Smooth muscle cell (in vitro differentiated cells): ENCODE results near the gene F12. TPM values are rescaled to one million over a fixed set of nuclear protein-coding genes. Genes with fewer than 3 reads are reported as not detected.
"Not testable (repeated sequence)": the region's sequence is repeated elsewhere in the genome, so short reads cannot be mapped to it uniquely, and the experiment has no call there.

Experiments used
- DNase-seq: peaks from one replicate; lab custom pipeline; 2025; ENCODE audit not compliant: unreplicated experiment; lab: John Stamatoyannopoulos, UW
- H2AFZ ChIP-seq: fragments of 200-600 bp; sonication (generic); 2 replicates; pipeline ENCODE4 v1.6.0; 2016; ENCODE audit warnings: antibody characterized with exemption, low read depth, mild to moderate bottlenecking
- H3F3A ChIP-seq: fragments of 200-600 bp; sonication (generic); 2 replicates; pipeline ENCODE4 v1.6.0; 2017; ENCODE audit warnings: antibody characterized with exemption, low read depth
- H3K27ac ChIP-seq: fragments of 200-600 bp; sonication (generic); 2 replicates; pipeline ENCODE4 v1.5.1; 2016; ENCODE audit warnings: low read depth, mild to moderate bottlenecking
- H3K27me3 ChIP-seq: fragments of 200-600 bp; sonication (generic); 2 replicates; pipeline ENCODE4 v1.6.1; 2016; ENCODE audit warnings: low read depth, mild to moderate bottlenecking
- H3K36me3 ChIP-seq: fragments of 200-600 bp; sonication (generic); 2 replicates; pipeline ENCODE4 v1.5.1; 2016; ENCODE audit warnings: low read depth
- H3K4me1 ChIP-seq: fragments of 200-600 bp; sonication (generic); 2 replicates; pipeline ENCODE4 v1.5.1; 2016; ENCODE audit warnings: low read depth
- H3K4me2 ChIP-seq: fragments of 200-600 bp; sonication (generic); 2 replicates; pipeline ENCODE4 v1.6.0; 2016; ENCODE audit warnings: mild to moderate bottlenecking
- H3K4me3 ChIP-seq: fragments of 200-600 bp; sonication (generic); 2 replicates; pipeline ENCODE4 v1.5.1; 2016; ENCODE audit warnings: mild to moderate bottlenecking
- H3K79me2 ChIP-seq: fragments of 200-600 bp; sonication (generic); 2 replicates; pipeline ENCODE4 v1.6.0; 2016; ENCODE audit warnings: low read depth, mild to moderate bottlenecking
- H3K9ac ChIP-seq: fragments of 200-600 bp; sonication (generic); 2 replicates; pipeline ENCODE4 v1.6.0; 2016; ENCODE audit warnings: low read depth
- H3K9me3 ChIP-seq: fragments of 200-600 bp; sonication (generic); replicated peaks from 2 replicates; pipeline ENCODE4 v1.5.1; 2016; ENCODE audit warnings: low read depth
- H4K20me1 ChIP-seq: fragments of 200-600 bp; sonication (generic); 2 replicates; pipeline ENCODE4 v1.6.0; 2016; ENCODE audit warnings: low read depth
- WGBS: methylation state at CpG from one replicate; pipeline ENCODE4 v1.1.7; 2016; ENCODE audit warnings: low lambda C conversion rate; 5-methylcytosine and 5-hydroxymethylcytosine counted together
- polyA plus RNA-seq: library from polyadenylated mRNA; unstranded; fragments of >200 nt; fragmentation: Nextera tagmentation; extraction: Ambion mirVana; gene quantifications from 2 replicates; pipeline ENCODE4 v1.2.1, GENCODE V29; 2016
- total RNA-seq: library from RNA; depleted of rRNA; stranded (reverse); fragments of >200 nt; gene quantifications from 2 replicates; pipeline ENCODE4 v1.2.3, GENCODE V29; 2014
- TF ChIP-seq, protein P1 (sequence below): fragments of 200-600 bp; sonication (generic); IDR thresholded peaks from 2 replicates; pipeline ENCODE4 v1.5.1; 2017; ENCODE audit warnings: borderline replicate concordance, mild to moderate bottlenecking, antibody characterized with exemption; ENCODE audit not compliant: insufficient read depth, poor library complexity, severe bottlenecking

The F12 gene
- total and polyA plus RNA-seq, 2 experiments from 2014 or later: 3.6 to 15.0 TPM

DNA sequence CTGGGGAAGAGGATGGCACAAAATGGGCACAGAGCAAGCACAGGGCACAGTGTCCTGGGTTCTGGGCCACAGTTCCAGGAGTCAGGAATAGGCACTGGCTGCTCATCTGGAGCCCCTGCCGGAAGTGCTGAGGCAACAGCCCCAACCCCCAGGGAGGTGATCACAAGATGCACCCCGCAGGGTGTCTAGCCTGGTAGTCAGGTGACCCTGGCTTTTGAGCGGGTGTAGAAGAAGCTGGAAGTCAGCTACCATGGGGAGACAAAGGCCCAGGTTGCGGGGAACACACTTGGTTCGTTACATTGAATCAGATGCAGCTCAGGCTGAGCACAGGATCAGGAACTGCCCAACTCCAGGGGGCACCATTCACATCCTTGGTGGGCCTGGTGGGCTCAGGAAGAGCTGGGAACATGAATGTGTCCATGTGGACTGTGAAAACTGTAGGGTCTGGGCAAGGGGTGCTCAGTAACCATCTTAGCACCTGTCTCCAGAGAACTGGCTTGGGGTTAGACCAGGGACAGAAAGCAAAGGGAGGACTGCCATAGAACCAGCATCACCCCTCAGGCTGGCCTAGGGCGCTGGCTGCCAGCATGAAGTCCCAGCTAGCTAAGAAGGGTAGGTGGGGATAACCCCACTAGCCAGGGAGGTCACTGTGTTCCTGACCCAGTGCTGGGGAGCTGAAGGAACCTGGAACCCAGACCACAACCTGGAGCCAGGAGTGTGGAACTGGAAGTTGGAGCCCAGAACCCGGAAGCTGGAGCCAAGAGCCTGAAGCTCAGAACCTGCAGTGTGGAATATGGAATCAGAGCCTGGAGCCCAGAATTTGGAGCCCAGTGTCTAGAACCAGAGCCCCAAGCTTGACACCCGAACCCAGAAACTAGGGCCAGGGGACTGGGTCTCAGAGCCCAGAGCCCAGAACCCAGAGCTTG, 31.2 kb downstream of the F12 start:
- H3F3A ChIP-seq: no peaks in the 10 kb centered on the region
- no peak overlapping the region for H3K27ac ChIP-seq
- no peak overlapping the region for H3K9ac ChIP-seq
- no peak for DNase-seq
- no peaks in the 10 kb centered on the region for H3K79me2 ChIP-seq
- H2AFZ ChIP-seq: no peak overlapping the region
- no peaks in the 10 kb centered on the region for H3K36me3 ChIP-seq
- no peak overlapping the region for H3K4me3 ChIP-seq
- WGBS: 83% methylated on average over 8 of the region's 8 CpGs
- H3K9me3 ChIP-seq: no peaks in the 10 kb centered on the region
- no peak overlapping the region for H3K4me2 ChIP-seq
- TF ChIP-seq, protein P1, sequence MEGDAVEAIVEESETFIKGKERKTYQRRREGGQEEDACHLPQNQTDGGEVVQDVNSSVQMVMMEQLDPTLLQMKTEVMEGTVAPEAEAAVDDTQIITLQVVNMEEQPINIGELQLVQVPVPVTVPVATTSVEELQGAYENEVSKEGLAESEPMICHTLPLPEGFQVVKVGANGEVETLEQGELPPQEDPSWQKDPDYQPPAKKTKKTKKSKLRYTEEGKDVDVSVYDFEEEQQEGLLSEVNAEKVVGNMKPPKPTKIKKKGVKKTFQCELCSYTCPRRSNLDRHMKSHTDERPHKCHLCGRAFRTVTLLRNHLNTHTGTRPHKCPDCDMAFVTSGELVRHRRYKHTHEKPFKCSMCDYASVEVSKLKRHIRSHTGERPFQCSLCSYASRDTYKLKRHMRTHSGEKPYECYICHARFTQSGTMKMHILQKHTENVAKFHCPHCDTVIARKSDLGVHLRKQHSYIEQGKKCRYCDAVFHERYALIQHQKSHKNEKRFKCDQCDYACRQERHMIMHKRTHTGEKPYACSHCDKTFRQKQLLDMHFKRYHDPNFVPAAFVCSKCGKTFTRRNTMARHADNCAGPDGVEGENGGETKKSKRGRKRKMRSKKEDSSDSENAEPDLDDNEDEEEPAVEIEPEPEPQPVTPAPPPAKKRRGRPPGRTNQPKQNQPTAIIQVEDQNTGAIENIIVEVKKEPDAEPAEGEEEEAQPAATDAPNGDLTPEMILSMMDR: no peak
- H3K27me3 ChIP-seq: no peaks in the 10 kb centered on the region
- no peaks in the 10 kb centered on the region for H3K4me1 ChIP-seq
- no peaks in the 10 kb centered on the region for H4K20me1 ChIP-seq

DNA sequence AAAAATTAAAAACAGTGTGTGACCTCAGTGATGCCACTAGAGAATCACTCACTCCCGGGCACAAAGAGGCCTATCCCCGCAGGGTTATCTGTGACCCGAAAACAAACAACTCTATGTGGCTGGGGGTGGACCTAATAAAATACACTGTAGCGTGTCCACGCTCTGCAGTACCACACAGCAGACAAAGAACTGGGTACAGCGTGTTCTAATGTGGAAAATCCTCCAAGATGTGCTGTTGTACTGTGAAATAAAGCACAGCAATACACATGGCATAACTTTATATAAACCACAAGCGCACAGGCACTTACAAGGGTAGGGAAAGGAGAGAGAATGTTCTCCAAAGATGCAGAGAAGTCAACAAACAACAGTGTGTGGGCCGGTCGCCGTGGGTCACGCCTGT, 33.3 kb downstream of the F12 start:
- Histone ChIP-seq H3K4me2 (no peak overlapping the region), H3K27ac (no peak overlapping the region), H3K79me2 (no peaks in the 10 kb centered on the region), H4K20me1 (no peaks in the 10 kb centered on the region), H3K27me3 (no peaks in the 10 kb centered on the region), H3K36me3 (no peaks in the 10 kb centered on the region), H3K4me3 (no peak overlapping the region), H3K4me1 (no peaks in the 10 kb centered on the region), H3F3A (no peaks in the 10 kb centered on the region), H3K9me3 (no peaks in the 10 kb centered on the region), H2AFZ (no peak overlapping the region), H3K9ac (no peak overlapping the region)
- TF ChIP-seq, protein P1: no peak
- no peak for DNase-seq
- 92% methylated on average over 11 of the region's 11 CpGs for WGBS

DNA sequence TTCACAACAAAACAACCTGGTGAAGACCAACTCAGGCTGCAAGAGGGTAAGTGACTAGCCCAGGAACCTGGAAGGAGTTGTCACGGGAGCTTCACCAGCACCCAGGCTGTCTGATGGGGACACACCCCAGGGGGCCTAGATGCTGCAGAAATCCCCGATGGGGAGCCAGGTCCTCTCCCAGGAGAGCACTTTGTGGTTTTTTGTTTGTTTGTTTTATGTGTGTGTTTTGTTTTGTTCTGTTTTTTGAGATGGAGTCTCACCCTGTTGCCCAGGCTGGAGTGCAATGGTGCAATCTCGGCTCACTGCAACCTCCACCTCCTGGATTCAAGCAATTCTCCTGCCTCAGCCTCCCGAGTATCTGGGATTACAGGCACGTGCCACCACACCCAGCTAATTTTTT, 33.8 kb downstream of the F12 start:
- not testable (repeated sequence) for H2AFZ ChIP-seq, H3K4me3 ChIP-seq, H3K4me1 ChIP-seq, H3K4me2 ChIP-seq, H3K9ac ChIP-seq, H3K9me3 ChIP-seq, H4K20me1 ChIP-seq, H3K27ac ChIP-seq, DNase-seq, H3K36me3 ChIP-seq, H3K27me3 ChIP-seq, H3K79me2 ChIP-seq, H3F3A ChIP-seq
- 82% methylated on average over 5 of the region's 5 CpGs for WGBS

DNA sequence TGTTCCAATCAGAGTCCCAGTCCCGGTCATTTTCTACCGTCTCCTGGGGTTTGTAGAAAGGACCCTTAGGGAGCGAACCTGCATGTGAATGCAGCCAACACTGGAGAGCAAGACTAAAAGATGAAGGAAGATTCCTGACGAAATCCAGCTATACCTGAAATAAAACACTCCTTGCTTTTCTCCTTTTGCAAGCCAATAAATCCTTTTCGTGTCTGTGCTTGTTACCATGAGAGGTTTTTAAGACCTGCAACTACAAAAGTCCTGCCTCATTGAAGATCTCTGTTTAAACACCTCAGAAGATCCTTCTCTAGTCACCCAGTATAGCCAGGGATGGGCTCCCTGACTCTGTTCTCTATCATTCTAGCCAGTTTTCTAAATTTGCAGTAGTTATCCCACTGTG, 35.2 kb downstream of the F12 start:
- WGBS: 76% methylated on average over 5 of the region's 5 CpGs
- Histone ChIP-seq H3F3A (peaks cover 7% of the 10 kb centered on the region), H4K20me1 (no peaks in the 10 kb centered on the region), H3K79me2 (no peaks in the 10 kb centered on the region), H3K9me3 (no peaks in the 10 kb centered on the region), H3K27me3 (no peaks in the 10 kb centered on the region), H2AFZ (no peak overlapping the region), H3K36me3 (no peaks in the 10 kb centered on the region), H3K9ac (no peak overlapping the region), H3K4me2 (no peak overlapping the region), H3K4me3 (no peak overlapping the region), H3K4me1 (no peaks in the 10 kb centered on the region), H3K27ac (no peak overlapping the region)
- TF ChIP-seq, protein P1: no peak
- no peak for DNase-seq
